Neuron (in vitro differentiated cells): ENCODE data around the gene CEBPA.

Experiments used
- H2AFZ ChIP-seq: one replicate; pipeline ENCODE4 v1.6.1; 2013; ENCODE audit warnings: low read depth, mild to moderate bottlenecking, inconsistent platforms, low read length, moderate library complexity
- H3K27me3 ChIP-seq: one replicate; pipeline ENCODE4 v1.6.1; 2013; ENCODE audit warnings: low read length; ENCODE audit not compliant: insufficient read depth
- H3K36me3 ChIP-seq: one replicate; pipeline ENCODE4 v1.6.1; 2013; ENCODE audit warnings: low read length; ENCODE audit not compliant: insufficient read depth
- H3K4me1 ChIP-seq: one replicate; pipeline ENCODE4 v1.6.1; 2013; ENCODE audit warnings: low read length; ENCODE audit not compliant: insufficient read depth
- H3K4me3 ChIP-seq: 2 replicates; pipeline ENCODE4 v1.5.1; 2013; ENCODE audit warnings: mild to moderate bottlenecking, low read length, moderate library complexity
- H3K9me3 ChIP-seq: one replicate; pipeline ENCODE4 v1.6.1; 2013; ENCODE audit warnings: low read length

Gene CEBPA

GRCh38 chr19:33263325-33264023, 38.9 kb downstream of the CEBPA start:
- H2AFZ ChIP-seq, result no peak overlapping the region
- H3K4me3 ChIP-seq, result no peak overlapping the region
- no peaks in the 10 kb centered on the region for H3K9me3 ChIP-seq
- H3K27me3 ChIP-seq, result peaks cover 22% of the 10 kb centered on the region
- H3K36me3 ChIP-seq, result no peaks in the 10 kb centered on the region
- no peaks in the 10 kb centered on the region for H3K4me1 ChIP-seq

GRCh38 chr19:33261511-33262189, 40.7 kb downstream of the CEBPA start:
- no peaks in the 10 kb centered on the region for H3K4me1 ChIP-seq
- no peak overlapping the region for H2AFZ ChIP-seq
- H3K4me3 ChIP-seq, result no peak overlapping the region
- no peaks in the 10 kb centered on the region for H3K9me3 ChIP-seq
- H3K36me3 ChIP-seq, result no peaks in the 10 kb centered on the region
- peaks cover 23% of the 10 kb centered on the region for H3K27me3 ChIP-seq

- Histone ChIP-seq H3K27me3 (peaks cover 25% of the 10 kb centered on the region), H3K4me1 (no peaks in the 10 kb centered on the region), H3K36me3 (no peaks in the 10 kb centered on the region), H2AFZ (no peak overlapping the region), H3K9me3 (no peaks in the 10 kb centered on the region), H3K4me3 (no peak overlapping the region)
Measured at GRCh38 chr19:33260628-33261418, 41.5 kb downstream of the CEBPA start.

DNA sequence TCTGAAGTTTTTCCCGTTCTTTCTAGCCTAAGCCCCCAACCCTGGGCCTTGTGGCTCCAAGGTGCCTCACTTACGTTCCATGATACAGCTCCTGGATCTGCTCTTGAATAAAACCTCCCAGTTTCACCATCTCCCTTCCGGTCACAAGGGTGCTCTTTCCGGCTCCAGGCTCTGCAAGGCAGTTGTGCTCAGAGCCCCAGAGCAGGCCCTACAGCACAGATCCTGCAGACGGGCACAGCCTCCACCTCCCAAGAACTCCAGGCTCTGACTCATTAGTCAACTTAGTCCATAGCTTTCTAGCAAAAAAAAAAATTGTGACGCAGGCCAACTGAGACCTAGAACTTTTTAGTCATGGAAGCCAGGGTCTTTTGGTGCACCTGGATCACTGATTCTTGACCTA, 42.8 kb downstream of the CEBPA start:
- Histone ChIP-seq H3K9me3 (no peaks in the 10 kb centered on the region), H3K4me3 (no peak overlapping the region), H2AFZ (no peak overlapping the region), H3K27me3 (peaks cover 25% of the 10 kb centered on the region), H3K36me3 (no peaks in the 10 kb centered on the region), H3K4me1 (no peaks in the 10 kb centered on the region)

GRCh38 chr19:33257828-33258227, 44.5 kb downstream of the CEBPA start:
- Histone ChIP-seq H2AFZ (no peak overlapping the region), H3K36me3 (no peaks in the 10 kb centered on the region), H3K4me1 (no peaks in the 10 kb centered on the region), H3K27me3 (peaks cover 21% of the 10 kb centered on the region), H3K9me3 (no peaks in the 10 kb centered on the region), H3K4me3 (no peak overlapping the region)

- Histone ChIP-seq H3K4me1 (no peaks in the 10 kb centered on the region), H2AFZ (no peak overlapping the region), H3K36me3 (no peaks in the 10 kb centered on the region), H3K27me3 (peaks cover 14% of the 10 kb centered on the region), H3K4me3 (no peak overlapping the region), H3K9me3 (no peaks in the 10 kb centered on the region)
Measured at GRCh38 chr19:33256261-33256660, 46.1 kb downstream of the CEBPA start.

- Histone ChIP-seq H3K9me3 (no peaks in the 10 kb centered on the region), H3K4me1 (no peaks in the 10 kb centered on the region), H2AFZ (no peak overlapping the region), H3K36me3 (no peaks in the 10 kb centered on the region), H3K27me3 (peaks cover 10% of the 10 kb centered on the region), H3K4me3 (no peak overlapping the region)
Measured at GRCh38 chr19:33255781-33256180, 46.6 kb downstream of the CEBPA start.

GRCh38 chr19:33254245-33254824, 48.0 kb downstream of the CEBPA start:
- Histone ChIP-seq H3K4me3 (no peak overlapping the region), H3K9me3 (no peaks in the 10 kb centered on the region), H2AFZ (no peak overlapping the region), H3K27me3 (peaks cover 5% of the 10 kb centered on the region), H3K36me3 (no peaks in the 10 kb centered on the region), H3K4me1 (no peaks in the 10 kb centered on the region)

DNA sequence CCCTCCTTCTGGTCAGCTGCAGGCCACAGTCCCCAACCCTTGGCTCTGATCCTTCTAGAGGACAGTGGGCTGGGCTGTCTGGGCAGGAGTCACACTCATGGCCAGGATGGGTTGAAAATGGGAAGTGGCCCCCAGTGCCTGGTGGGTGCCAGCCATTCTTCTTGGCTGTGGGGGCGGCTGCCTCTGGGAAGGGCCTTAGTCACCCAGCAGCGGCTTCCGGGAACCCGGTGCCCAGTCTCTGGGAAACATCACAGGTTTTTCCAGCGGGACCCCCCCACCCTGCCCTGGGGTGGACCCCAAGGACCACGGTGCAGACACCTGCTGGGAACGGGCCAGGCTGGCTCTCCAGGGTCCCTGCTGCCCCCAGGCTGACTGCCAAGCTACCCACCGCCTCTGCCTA, 49.4 kb downstream of the CEBPA start:
- H3K4me1 ChIP-seq, result no peaks in the 10 kb centered on the region
- peaks cover 5% of the 10 kb centered on the region for H3K27me3 ChIP-seq
- H3K9me3 ChIP-seq, result no peaks in the 10 kb centered on the region
- no peak overlapping the region for H3K4me3 ChIP-seq
- H2AFZ ChIP-seq, result no peak overlapping the region
- H3K36me3 ChIP-seq, result no peaks in the 10 kb centered on the region

DNA sequence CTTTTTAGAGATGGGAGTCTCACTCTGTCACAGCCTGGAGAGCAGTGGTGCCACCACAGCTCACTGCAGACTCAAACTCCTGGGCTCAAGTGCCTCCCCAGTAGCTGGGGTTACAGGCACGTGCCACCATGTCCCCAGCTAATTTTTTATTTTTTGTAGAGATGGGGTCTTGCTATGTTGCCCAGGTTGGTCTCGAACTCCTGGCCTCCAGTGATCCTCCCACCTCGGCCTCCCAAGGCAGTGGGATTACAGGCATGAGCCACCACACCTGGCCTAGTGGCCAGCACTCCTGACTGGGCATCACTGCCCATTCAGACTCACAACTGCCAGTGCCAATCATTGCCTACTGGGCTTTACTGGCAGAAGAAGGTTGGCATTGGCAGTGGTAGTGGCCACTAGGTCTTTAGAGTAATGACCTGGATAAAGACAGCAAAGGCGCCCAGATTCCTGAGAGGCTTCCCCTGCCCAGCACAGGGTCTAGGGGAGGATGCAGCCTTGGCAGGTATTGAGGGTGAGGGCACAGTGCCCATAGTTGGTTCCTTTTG, 49.8 kb downstream of the CEBPA start:
- Histone ChIP-seq H3K4me3 (no peak overlapping the region), H2AFZ (no peak overlapping the region), H3K4me1 (no peaks in the 10 kb centered on the region), H3K27me3 (peaks cover 5% of the 10 kb centered on the region), H3K36me3 (no peaks in the 10 kb centered on the region), H3K9me3 (no peaks in the 10 kb centered on the region)

DNA sequence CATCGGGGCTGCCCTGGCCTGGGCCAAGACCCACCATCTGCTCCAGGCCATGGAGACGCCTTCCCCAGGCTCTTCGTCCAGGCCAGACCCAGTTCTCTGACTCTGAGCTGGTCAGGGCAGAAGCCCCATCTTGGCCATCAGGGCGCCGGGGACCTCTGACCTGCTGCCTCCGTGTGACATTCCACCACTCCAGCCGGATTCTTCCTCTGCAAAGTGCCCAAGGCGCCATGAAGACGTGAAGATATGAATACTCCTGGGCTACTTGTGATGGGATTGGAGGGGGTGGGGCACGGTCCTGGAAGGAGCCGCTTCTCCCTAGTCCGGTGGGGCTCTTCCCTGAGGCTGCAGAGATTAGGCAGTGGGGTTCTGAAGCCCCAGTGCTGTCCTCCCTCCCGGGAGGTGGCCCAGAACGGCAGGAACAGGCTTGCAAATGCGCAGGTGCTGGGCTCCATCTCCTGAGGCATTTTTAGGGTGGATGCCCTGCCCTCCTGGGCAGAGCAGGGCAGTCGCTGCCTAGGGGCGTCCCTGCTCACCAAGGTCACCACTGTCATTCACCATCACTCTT, 50.7 kb downstream of the CEBPA start:
- H3K36me3 ChIP-seq, result no peaks in the 10 kb centered on the region
- no peak overlapping the region for H2AFZ ChIP-seq
- H3K27me3 ChIP-seq, result peaks cover 4% of the 10 kb centered on the region
- no peak overlapping the region for H3K4me3 ChIP-seq
- H3K9me3 ChIP-seq, result no peaks in the 10 kb centered on the region
- no peaks in the 10 kb centered on the region for H3K4me1 ChIP-seq

- Histone ChIP-seq H2AFZ (no peak overlapping the region), H3K36me3 (no peaks in the 10 kb centered on the region)
Measured at GRCh38 chr19:33251076-33251475, 51.3 kb downstream of the CEBPA start.

More at GRCh38 chr19:33251076-33251475, 51.3 kb downstream of the CEBPA start:
- Histone ChIP-seq H3K27me3 (peaks cover 3% of the 10 kb centered on the region), H3K4me3 (no peak overlapping the region), H3K9me3 (no peaks in the 10 kb centered on the region), H3K4me1 (no peaks in the 10 kb centered on the region)
